GM19023 (cell line): Measurements from ENCODE around the gene KRT83.
"Not testable (repeated sequence)": the region's sequence is repeated elsewhere in the genome, so short reads cannot be mapped to it uniquely, and the experiment has no call there.

ENCODE experiments used
- ATAC-seq: cut with Tn5 transposase; IDR thresholded peaks from one replicate; pipeline ENCODE4 v1.9.1; 2021; ENCODE audit warnings: mild to moderate bottlenecking, moderate library complexity; ENCODE audit not compliant: unreplicated experiment

Gene KRT83

DNA sequence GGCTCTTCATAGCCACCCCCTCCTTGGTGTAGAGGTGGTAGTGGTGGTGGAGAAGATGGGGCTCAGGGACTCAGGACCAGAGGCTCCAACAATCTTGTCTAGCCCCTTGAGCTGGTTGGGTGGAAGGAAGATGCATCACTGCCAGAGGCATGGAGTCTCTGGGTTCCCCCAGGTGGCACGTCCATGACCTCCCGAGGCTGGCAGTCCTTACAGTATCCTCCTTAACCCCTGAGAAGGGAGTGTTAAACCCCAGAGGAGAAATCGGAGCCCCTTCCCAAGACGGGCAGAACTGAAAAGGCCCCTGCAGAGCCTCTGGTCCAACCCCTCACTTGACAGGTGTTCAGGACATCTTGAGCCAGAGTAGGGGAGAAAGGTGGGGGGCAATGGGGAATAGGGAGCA lies 9.1 kb downstream of the KRT83 start:
- no peak for ATAC-seq

DNA sequence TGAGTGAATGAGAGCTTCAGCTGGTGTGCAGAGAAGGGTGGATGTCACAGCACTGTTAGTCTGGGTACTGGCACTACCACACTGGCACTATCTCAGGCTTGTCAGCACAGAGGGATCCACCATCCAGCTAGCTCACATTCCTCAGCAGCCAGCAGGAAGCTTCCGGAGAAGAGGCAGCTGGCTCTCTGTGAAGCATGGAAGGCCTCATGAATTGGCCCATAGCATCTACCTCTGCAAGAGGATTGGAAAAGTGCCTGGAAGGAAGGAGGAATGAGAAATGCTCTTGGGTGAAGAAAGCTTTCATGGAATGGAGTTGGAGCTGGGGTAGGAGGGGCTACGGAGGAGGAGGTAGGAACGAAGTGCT lies 9.9 kb downstream of the KRT83 start:
- ATAC-seq: no peak

DNA sequence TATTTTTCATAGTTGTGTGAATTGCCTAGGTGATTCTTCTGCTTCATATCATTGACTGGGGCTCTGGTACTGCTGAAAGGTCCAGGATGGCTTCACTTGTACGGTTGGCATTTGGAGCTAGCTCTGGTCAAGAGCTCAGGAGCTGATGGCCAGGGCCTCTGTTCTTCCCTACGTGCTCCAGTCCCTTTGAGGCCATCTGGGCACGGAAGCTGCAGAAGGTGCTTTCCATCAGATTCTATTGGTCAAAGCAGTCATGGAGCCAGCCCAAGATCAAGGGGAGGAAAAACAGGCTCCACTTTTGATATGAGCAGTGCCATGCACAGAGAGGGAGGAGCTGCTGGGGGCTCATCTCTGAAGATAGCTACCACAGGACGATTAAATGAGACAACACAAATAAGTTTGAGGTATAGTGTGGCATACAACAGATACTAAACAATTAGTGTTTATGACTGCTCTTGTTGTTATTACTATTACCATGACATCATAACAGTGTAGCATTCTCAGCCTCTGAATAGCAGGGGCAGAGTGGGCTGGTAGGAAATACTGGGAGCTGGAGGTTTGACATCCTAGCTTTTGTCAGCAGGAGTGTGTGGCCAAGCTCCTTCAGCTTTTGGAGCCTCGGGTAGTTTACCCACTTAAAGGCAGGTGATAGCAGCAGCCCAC lies 10.4 kb downstream of the KRT83 start:
- ATAC-seq: no peak

DNA sequence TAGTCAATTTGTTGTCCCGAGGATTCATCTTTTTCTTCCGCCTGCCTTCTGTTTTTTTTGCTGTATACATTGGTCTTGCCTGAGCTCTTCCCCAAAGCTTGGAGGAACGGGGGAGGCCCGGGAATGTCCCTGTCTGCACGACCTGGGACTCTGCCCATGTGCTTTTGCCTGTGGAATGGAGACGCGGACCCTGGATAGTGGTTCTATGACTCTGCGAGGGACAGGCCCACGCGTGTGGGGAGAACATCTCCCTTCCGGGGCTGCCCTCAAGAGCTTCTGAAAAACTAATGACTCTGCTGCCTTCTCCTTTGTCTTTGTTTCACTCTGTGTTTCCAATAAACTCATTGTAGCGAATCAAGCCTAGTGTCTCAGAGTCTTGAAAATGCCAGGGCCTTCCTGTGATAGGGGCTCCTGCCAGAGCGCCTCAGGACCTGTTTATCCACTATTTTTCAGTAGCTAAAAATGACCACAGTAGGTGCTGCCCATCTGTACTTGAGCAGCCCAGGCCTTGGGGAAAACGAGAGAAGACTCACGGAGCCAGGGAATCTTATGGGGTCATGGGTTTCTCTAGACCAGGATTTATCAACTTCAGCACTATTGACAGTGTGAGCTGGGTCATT lies 12.3 kb downstream of the KRT83 start:
- ATAC-seq: no peak

DNA sequence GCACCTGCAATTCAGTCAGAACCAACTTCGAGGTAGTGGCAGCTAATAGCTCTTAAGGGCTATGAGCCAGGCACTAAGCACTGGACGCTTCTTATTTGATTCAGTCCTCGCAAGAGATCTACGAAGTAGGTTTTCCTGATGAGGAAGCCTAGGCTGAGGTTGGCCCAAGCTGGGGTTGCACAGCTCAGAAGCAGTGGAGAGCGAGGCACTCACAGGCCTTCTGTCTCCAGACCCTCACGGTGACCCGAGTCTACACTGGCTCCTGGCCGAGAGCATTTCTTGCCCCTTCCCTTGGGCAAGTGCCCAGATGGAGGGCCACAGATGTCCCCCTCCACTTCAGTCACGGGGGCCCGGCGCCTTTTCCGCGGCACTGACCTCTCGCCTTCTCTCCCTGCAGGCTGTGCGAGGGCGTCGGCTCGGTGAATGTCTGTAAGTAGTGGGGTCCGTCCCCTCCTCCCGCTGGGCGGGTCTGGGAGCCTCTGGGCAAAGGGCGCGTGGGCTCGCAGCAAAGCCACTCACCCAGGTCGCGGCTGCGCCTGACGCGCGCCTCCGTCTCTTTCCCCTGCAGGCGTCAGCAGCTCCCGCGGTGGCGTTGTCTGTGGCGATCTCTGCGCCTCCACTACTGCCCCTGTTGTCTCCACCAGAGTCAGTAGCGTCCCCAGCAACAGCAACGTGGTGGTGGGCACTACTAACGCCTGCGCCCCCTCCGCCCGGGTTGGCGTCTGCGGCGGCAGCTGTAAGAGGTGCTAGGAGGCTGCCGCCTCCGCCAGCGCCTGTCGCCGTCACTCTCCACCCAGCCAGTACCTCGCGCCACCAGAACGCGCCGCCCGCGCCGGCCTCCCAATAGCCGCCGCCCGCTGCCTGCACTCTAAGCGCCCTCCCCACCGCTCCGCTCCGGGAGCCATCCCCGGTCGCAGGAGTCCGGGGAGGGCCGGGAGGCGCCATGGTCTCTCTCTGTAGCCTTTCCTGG lies 13.1 kb downstream of the KRT83 start:
- ATAC-seq: no peak

DNA sequence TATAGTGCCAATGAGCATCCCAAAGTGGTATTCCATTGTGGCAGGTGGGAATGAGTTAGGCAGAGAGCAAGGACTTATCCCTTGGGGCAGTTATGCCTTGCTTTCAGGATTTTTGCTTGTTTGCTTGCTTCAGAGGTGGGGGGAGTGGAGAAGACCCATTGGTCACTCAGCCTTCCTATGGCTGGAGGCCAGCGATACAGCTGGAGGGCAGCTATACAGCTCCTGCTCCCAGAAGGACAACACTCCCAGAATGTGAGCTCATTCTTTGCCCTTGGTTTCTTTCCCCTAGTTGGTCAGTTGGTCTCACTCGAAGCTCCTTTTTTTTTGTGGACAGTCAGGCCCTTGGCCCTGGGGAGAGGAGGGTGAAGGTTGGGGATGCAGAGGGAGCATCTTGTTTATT lies 14.5 kb downstream of the KRT83 start:
- no peak for ATAC-seq

DNA sequence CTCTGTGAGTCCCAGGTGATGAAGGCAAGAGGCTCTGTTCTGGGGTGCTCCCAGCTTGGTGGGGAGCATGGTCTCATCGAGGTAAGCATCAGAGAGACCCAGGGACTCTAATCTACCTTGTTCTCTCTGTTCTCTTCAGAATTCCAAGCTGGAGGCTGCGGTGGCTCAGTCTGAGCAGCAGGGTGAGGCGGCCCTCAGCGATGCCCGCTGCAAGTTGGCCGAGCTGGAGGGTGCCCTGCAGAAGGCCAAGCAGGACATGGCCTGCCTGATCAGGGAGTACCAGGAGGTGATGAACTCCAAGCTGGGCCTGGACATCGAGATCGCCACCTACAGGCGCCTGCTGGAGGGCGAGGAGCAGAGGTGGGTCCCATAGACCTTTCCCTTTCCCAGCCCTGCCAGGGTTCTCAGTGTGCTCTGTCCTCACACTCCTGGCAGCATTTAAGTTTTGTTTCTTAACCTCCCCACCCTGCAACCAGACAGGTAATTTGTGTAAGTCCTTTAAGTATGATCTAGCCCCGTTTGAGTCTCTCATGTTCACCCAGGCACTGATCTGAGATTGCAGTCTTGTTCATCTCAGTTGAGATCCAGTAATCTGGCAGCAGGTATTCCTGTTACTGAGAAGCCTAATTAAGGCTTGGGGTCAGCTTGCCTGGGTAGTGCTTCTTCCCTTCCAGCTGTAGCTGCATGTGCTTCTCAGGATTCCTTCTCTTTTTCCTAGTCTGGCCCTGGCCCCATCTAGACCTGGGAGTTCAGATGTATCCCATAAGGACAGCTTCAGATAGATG lies 15.1 kb downstream of the KRT83 start:
- ATAC-seq: no peak

DNA sequence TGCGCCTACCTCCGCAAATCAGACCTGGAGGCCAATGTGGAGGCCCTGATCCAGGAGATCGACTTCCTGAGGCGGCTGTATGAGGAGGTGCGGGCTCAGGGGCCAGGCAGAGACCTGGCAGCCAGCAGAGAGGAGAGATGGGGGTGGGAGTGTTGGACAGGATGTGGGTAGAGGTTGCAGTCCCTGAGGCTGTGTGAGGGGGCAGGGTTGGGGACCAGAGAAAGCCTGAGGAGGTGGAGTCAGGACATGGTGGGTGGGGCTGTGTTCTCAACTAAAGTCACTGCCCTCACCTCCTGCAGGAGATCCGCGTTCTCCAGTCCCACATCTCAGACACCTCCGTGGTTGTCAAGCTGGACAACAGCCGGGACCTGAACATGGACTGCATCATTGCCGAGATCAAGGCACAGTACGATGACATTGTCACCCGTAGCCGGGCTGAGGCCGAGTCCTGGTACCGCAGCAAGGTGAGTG lies 16.2 kb downstream of the KRT83 start:
- peak; percentile 75 for ATAC-seq

DNA sequence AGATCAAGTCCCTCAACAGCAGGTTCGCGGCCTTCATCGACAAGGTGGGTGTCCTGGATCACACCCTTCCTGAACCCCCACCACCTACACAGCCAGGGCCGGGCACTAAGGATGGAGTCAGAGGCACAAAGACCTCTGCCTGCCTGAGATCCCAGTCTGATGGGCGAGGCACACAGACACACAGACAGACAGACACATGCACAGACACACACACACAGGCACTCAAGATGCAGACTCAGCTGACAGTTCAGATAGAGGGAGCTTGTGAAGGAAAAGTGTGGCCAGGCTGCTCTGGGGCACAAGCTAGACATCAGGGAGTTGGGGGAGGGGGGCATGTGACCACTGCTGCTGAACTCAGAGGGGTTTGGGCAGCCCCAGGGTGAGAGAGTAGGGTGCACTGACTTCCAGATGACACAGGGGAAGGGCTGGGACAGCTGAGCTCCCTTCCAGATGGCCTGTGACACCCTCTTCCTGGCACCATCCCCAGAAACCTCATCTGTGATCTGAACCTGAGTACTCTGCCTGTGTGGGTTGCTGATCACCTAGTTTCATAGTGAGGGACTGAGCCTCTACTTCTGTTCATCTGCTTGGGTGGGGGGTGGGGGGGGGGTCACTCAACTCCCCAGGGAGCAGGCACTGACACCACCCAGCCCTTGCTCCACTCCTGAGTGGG lies 18.8 kb downstream of the KRT83 start:
- ATAC-seq: not testable (repeated sequence)

DNA sequence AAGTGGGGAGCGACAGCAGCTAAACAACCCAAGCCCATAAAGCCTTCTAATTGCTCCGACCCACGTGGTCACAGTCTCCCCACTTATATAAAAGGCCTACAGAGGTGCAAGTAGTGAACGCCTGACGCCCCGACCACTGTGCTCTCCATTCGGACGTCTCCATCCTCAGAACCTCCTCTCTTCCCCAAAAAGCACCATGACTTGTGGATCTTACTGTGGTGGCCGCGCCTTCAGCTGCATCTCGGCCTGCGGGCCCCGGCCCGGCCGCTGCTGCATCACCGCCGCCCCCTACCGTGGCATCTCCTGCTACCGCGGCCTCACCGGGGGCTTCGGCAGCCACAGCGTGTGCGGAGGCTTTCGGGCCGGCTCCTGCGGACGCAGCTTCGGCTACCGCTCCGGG lies 19.5 kb downstream of the KRT83 start:
- not testable (repeated sequence) for ATAC-seq

DNA sequence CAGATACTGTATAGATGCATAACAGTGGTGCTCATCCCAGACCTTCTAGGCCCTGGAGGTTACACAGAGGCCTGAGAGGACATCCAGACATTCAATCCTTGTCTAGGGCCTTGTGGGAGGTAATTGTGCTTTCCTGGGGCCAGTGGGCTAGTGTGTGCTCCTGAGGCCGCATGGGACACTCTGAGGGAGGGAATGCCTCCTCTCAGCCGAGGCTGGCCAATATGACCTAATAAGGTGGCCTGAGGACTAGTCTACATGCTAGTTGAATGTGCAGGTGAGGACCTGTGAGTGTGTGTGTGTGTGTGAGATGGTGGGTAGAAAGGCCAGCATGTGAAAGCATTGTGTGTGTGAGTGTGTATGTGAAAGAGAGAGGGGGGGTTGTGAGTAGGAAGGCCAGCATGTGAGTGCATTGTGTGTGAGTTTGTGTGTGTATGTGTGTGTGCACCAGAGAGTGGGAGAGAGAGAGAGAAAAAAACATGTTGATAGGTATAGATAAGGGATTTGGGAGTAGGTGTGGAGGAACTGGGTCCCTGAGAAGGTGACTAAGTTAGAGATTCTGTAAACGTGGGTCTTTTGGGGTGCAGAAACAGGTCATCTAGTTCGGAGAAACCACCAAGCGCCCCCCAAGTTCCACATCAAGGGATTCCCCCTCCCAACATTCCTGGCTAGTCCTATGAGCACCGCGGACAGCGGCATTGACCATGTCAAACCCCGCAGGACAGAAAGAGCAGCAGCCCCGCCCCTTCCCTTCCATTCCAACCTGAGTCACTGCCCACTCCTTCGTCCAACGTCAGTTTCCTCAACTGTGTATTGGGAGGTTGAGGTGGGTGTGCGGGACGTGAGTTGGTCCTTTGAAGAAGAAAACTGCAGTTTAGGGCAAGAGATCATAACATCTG lies 20.2 kb downstream of the KRT83 start:
- no peak for ATAC-seq

DNA sequence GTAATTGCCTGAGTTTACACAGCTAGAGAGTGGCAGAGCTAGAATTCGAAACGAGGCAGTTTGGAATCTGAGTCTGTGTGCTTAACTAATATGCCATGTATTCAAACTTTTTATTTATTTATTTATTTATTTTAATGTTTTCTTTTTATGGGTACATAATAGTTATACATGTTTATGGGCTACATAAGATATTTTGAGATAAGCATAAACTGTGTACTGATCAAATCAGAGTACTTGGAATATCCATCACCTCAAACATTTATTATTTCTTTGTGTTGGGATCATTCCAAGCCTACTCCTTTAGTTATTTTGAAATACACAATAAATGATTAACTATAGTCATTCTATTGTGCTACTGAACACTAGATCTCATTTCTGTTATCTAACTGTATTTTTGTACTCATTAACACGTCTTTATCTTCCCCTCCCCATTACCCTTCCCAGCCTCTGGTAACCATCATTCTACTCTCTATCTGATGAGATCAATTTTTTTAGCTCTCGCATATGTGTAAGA lies 22.5 kb downstream of the KRT83 start:
- no peak for ATAC-seq

DNA sequence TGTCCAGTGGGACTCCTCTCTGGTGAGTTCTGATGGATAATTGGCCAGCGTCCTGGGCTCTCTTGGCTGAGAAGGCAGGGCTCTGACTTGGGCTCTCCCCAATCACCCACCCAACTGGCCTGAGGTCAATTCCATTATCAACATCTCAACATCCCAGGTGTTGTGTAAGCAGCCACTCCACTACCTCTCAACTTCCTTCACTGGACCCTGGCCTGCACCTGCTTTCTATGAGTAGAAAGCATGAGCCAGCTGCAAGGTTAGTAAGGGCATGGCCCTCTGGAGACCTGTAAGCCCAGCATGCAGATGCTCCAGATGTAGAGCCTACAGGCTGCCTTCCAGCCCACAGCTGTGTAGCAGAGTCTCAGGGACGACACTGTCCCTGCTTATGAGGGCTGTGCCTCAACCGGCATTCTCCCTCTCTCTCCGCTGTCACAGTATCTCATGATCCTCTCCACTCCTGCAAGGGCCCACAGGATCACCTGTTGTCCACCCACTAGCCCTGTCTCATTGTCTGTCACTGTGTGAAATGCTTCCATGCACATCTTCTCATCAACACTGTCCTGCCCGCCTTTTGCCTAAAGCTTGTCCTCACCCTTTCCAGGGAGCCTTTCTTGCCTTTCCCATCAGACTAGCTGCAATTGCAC lies 24.5 kb downstream of the KRT83 start:
- no peak for ATAC-seq

DNA sequence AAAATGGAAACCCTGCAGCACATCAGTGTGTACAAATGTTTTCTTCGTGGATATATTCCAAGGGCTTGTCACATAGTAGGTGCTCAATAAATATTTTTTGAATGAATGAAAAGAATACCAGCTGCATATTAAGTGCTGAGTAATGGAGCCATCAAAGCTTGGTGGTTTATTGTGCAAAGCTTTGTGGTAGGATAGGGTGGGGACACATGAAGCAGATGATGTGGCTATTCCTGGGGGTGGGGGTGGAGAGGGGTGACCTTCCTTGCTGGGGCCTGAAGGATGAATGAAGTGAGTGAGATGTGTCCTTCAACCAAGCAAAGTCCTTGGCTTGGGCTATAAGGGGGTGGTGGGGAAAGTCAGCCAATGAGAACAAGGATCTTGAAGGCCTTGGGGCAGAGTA lies 25.5 kb downstream of the KRT83 start:
- ATAC-seq: no peak

DNA sequence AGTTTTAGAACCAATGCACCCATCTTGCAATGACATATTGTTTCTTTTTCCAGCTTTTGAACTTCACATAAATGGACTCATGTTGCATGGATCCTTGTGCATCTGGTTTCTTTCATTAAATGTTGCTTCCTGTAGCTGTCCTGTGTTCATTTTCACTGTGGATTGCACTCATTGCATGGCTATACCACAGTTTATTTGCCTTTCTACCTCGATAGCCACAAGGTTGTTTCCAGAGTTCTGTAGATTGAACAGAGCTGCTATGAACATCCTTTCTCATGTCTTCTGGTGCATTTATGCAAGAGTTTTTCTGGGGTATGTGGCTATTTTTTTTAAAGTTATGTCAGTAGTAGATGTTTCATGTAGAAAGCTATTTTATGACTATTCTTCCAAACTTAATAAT lies 26.4 kb downstream of the KRT83 start:
- no peak for ATAC-seq

DNA sequence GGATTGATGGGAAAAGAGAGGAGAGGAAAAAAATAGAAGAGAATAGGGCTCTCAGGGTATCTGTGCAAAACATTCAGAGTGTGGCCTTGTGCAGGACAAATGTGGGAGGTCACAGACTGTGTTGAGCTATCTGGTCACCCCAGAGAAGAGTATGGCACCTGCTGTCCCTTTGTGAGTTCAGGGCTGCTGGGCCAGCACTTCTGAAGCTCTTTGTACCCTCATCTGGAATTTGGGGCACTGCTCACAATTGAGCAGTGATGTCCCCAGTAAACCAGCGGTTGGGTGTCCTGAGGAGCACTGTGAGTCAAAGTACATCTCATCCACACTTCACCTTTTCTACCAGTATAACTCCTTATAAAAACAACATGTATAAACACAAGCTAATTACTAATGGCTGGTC lies 27.3 kb downstream of the KRT83 start:
- no peak for ATAC-seq

DNA sequence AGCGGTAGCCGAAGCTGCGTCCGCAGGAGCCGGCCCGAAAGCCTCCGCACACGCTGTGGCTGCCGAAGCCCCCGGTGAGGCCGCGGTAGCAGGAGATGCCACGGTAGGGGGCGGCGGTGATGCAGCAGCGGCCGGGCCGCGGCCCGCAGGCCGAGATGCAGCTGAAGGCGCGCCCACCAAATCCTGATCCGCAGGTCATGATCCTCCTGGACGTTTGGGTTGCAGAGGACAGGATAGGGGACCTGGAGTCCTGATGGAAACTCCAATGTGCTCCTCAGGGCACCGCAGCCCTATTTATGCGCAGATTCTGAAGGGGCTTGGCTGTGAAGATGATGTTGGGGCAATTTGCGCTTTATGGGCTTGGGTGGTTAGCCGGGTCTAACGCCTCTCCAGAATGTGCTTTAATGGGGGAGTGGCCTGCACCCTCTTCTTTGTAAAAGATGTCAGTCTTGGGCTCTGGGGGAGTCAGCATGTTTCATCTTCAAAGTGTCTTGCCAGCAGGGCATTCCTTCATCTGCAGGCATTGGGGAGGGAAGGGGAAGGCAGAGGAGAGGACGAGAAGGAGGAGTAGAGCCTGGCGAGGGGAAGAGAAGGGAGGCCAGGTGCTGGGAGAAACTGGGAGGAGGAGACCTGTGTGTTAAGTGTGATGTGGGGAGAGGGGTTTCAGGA lies 29.8 kb downstream of the KRT83 start, which contains the start of gene KRT81:
Gene KRT81 (minus strand): TSS at position 268 of the 669 bp plus-strand sequence. CDS start 69 bp downstream, at position 199.
- no peak for ATAC-seq
